ENCODE data around the gene PTPN7.
A peak's percentile ranks its signal among the peaks of the same experiment; 100 is the strongest.
"Not testable (repeated sequence)": the region's sequence is repeated elsewhere in the genome, so short reads cannot be mapped to it uniquely, and the experiment has no call there.

The PTPN7 gene

GRCh38 chr1:202146993-202147392, 13.4 kb downstream of the PTPN7 start:
- TF ChIP-seq ZFX (IDR thresholded peaks at IDR 0.05; ENCODE audit: borderline replicate concordance) (no peak), CTCF (IDR thresholded peaks at IDR 0.05) (no peak)

GRCh38 chr1:202146279-202146678, 14.1 kb downstream of the PTPN7 start:
- TF ChIP-seq ZFX (IDR thresholded peaks at IDR 0.05; ENCODE audit: borderline replicate concordance) (no peak), CTCF (IDR thresholded peaks at IDR 0.05) (no peak)
- H3K27ac ChIP-seq: no peak overlapping the region

More at GRCh38 chr1:202146993-202147392, 13.4 kb downstream of the PTPN7 start:
- H3K27ac ChIP-seq: no peak overlapping the region

- not testable (repeated sequence) for H3K27ac ChIP-seq
These were observed 14.7 kb downstream of the PTPN7 start for GRCh38 chr1:202145744-202146140.

- H3K27ac ChIP-seq: peak overlapping the region; percentile 73
- TF ChIP-seq CTCF (IDR thresholded peaks at IDR 0.05) (no peak), ZFX (IDR thresholded peaks at IDR 0.05; ENCODE audit: borderline replicate concordance) (no peak)
These were observed 15.2 kb downstream of the PTPN7 start for GRCh38 chr1:202145068-202145743.

- TF ChIP-seq CTCF (IDR thresholded peaks at IDR 0.05): no peak
- TF ChIP-seq ZFX (IDR thresholded peaks at IDR 0.05; ENCODE audit: borderline replicate concordance): no peak
- H3K27ac ChIP-seq: peak within 1 kb of the TSS; percentile 73
These were observed 15.9 kb downstream of the PTPN7 start, which contains the start of gene ARL8A for GRCh38 chr1:202144402-202145067. Gene ARL8A (minus strand): TSS chr1:202144737. CDS start chr1:202144572, 165 bp downstream.

GRCh38 chr1:202143768-202144401, 16.5 kb downstream of the PTPN7 start:
- H3K27ac ChIP-seq: peak overlapping the region; percentile 73
- TF ChIP-seq ZFX (IDR thresholded peaks at IDR 0.05; ENCODE audit: borderline replicate concordance): no peak
- no peak for TF ChIP-seq CTCF (IDR thresholded peaks at IDR 0.05)

GRCh38 chr1:202143011-202143767, 17.2 kb downstream of the PTPN7 start:
- TF ChIP-seq ZFX (IDR thresholded peaks at IDR 0.05; ENCODE audit: borderline replicate concordance) (no peak), CTCF (IDR thresholded peaks at IDR 0.05) (no peak)
- peak overlapping the region; percentile 73 for H3K27ac ChIP-seq

- not testable (repeated sequence) for H3K27ac ChIP-seq
These were observed 18.9 kb downstream of the PTPN7 start for GRCh38 chr1:202141468-202141867.

All from 22Rv1 (cell line).